ENCODE measurements around the gene TAS1R2. TPM values are rescaled to one million over a fixed set of nuclear protein-coding genes. Genes with fewer than 3 reads are reported as not detected.

TAS1R2 gene
- total and polyA plus RNA-seq, 9 of the 15 experiments (the other 6 are each of a cell fraction or from before 2014, with no cell fraction given), result not detected

DNA sequence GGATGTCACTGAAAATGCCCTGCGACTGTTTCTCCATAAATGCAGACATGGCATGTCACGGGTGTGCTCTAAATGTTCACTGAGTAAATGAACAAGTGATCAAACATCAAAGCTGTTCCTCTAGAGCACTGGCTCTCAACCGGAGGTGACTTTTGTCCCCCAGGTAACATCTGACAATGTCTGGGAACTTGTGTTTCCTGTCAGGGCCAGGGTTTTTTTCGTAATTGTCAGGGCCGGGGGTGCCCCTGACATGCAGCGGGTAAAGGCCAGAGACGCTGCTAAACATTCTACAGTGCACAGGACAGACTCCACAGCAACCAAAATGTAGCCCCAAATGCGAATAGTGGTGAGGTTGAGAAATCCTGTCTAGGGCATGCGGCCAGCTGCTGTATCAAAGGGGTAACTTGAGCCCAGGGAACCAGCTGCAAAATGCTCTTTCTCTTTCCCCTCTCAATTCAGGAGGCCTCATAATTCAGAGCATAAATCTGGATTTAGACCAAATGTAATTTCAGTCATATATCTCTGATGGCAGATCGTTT, 40.9 kb upstream of the TAS1R2 start (continued):
- TF ChIP-seq HIVEP1 (CRISPR knock-in tag; IDR thresholded peaks at IDR 0.05) (no peak), ZNF143 (CRISPR knock-in tag; IDR thresholded peaks at IDR 0.05) (no peak), RB1 (IDR thresholded peaks at IDR 0.05; ENCODE audit: low read depth) (no peak), ZNF75A (CRISPR knock-in tag; IDR thresholded peaks at IDR 0.05) (no peak), FIP1L1 (IDR thresholded peaks at IDR 0.05; ENCODE audit: low read depth, low read length, poor library complexity, severe bottlenecking) (no peak), BRCA1 (IDR thresholded peaks at IDR 0.05) (no peak), BRCA1 (CRISPR knock-in tag; IDR thresholded peaks at IDR 0.05) (no peak), ZKSCAN3 (CRISPR knock-in tag; IDR thresholded peaks at IDR 0.05) (no peak), HDGF (IDR thresholded peaks at IDR 0.05) (no peak), SAFB2 (IDR thresholded peaks at IDR 0.05; ENCODE audit: borderline replicate concordance, low read depth, low read length, severe bottlenecking) (no peak), RBM22 (IDR thresholded peaks at IDR 0.05; ENCODE audit: low read depth, low read length, poor library complexity, severe bottlenecking) (no peak), PHF8 (IDR thresholded peaks at IDR 0.05; ENCODE audit: borderline replicate concordance, low read length) (no peak)
- TF ChIP-seq, protein P1, sequence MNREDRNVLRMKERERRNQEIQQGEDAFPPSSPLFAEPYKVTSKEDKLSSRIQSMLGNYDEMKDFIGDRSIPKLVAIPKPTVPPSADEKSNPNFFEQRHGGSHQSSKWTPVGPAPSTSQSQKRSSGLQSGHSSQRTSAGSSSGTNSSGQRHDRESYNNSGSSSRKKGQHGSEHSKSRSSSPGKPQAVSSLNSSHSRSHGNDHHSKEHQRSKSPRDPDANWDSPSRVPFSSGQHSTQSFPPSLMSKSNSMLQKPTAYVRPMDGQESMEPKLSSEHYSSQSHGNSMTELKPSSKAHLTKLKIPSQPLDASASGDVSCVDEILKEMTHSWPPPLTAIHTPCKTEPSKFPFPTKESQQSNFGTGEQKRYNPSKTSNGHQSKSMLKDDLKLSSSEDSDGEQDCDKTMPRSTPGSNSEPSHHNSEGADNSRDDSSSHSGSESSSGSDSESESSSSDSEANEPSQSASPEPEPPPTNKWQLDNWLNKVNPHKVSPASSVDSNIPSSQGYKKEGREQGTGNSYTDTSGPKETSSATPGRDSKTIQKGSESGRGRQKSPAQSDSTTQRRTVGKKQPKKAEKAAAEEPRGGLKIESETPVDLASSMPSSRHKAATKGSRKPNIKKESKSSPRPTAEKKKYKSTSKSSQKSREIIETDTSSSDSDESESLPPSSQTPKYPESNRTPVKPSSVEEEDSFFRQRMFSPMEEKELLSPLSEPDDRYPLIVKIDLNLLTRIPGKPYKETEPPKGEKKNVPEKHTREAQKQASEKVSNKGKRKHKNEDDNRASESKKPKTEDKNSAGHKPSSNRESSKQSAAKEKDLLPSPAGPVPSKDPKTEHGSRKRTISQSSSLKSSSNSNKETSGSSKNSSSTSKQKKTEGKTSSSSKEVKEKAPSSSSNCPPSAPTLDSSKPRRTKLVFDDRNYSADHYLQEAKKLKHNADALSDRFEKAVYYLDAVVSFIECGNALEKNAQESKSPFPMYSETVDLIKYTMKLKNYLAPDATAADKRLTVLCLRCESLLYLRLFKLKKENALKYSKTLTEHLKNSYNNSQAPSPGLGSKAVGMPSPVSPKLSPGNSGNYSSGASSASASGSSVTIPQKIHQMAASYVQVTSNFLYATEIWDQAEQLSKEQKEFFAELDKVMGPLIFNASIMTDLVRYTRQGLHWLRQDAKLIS (CRISPR knock-in tag; IDR thresholded peaks at IDR 0.05), result no peak
- TF ChIP-seq, protein P2, sequence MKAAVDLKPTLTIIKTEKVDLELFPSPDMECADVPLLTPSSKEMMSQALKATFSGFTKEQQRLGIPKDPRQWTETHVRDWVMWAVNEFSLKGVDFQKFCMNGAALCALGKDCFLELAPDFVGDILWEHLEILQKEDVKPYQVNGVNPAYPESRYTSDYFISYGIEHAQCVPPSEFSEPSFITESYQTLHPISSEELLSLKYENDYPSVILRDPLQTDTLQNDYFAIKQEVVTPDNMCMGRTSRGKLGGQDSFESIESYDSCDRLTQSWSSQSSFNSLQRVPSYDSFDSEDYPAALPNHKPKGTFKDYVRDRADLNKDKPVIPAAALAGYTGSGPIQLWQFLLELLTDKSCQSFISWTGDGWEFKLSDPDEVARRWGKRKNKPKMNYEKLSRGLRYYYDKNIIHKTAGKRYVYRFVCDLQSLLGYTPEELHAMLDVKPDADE (conservative IDR thresholded peaks at IDR 0.05; ENCODE audit: control insufficient read depth, low read depth, low read length), result no peak
